H9 (cell line): ENCODE data around the gene SCFD2. TPM values are rescaled to one million over a fixed set of nuclear protein-coding genes. Genes with fewer than 3 reads are reported as not detected.

ENCODE experiments used
- DNase-seq: peaks from one replicate; pipeline ENCODE4 v3.0.0-alpha.2; 2017
- H2AFZ ChIP-seq: one replicate; pipeline ENCODE4 v1.6.1; 2013; ENCODE audit warnings: mild to moderate bottlenecking, low read length, control low read depth, moderate library complexity
- H2AK5ac ChIP-seq: 2 replicates; pipeline ENCODE4 v1.6.1; 2013; ENCODE audit warnings: low read length, control low read depth, mixed read lengths; ENCODE audit not compliant: insufficient read length
- H2BK120ac ChIP-seq: one replicate; pipeline ENCODE4 v1.6.1; 2013; ENCODE audit warnings: low read depth, mild to moderate bottlenecking, low read length, control low read depth, inconsistent platforms; ENCODE audit not compliant: poor library complexity, severe bottlenecking
- H2BK12ac ChIP-seq: 2 replicates; pipeline ENCODE4 v1.6.1; 2013; ENCODE audit warnings: low read length, control low read depth, mixed read lengths, low read depth; ENCODE audit not compliant: insufficient read length
- H2BK15ac ChIP-seq: 2 replicates; pipeline ENCODE4 v1.6.1; 2013; ENCODE audit warnings: low read depth, low read length, control low read depth
- H2BK20ac ChIP-seq: one replicate; pipeline ENCODE4 v1.6.1; 2013; ENCODE audit warnings: low read depth, mild to moderate bottlenecking, low read length, control low read depth, inconsistent platforms; ENCODE audit not compliant: poor library complexity, severe bottlenecking
- H2BK5ac ChIP-seq: 2 replicates; pipeline ENCODE4 v1.6.1; 2013; ENCODE audit warnings: low read length, control low read depth, mixed read lengths; ENCODE audit not compliant: insufficient read length
- H3K14ac ChIP-seq: 2 replicates; pipeline ENCODE4 v1.6.1; 2013; ENCODE audit warnings: low read length, control low read depth; ENCODE audit not compliant: insufficient read depth
- H3K18ac ChIP-seq: 2 replicates; pipeline ENCODE4 v1.6.1; 2013; ENCODE audit warnings: low read depth, mild to moderate bottlenecking, mixed read lengths, low read length, control low read depth; ENCODE audit not compliant: insufficient read length
- H3K23ac ChIP-seq: 2 replicates; pipeline ENCODE4 v1.6.1; 2013; ENCODE audit warnings: low read length, control low read depth, mixed read lengths, low read depth; ENCODE audit not compliant: insufficient read length
- H3K23me2 ChIP-seq: 2 replicates; pipeline ENCODE4 v1.6.1; 2013; ENCODE audit warnings: low read depth, mild to moderate bottlenecking, mixed read lengths, low read length, control low read depth; ENCODE audit not compliant: insufficient read length, poor library complexity, severe bottlenecking
- H3K27ac ChIP-seq: 2 replicates; pipeline ENCODE4 v1.5.1; 2013; ENCODE audit warnings: low read length, control low read depth, mixed read lengths, low read depth; ENCODE audit not compliant: insufficient read length
- H3K27me3 ChIP-seq: 2 replicates; pipeline ENCODE4 v1.6.1; 2013; ENCODE audit warnings: low read length, control low read depth, inconsistent platforms; ENCODE audit not compliant: insufficient read depth
- H3K4ac ChIP-seq: 2 replicates; pipeline ENCODE4 v1.6.1; 2013; ENCODE audit warnings: low read depth, mild to moderate bottlenecking, control low read depth, inconsistent platforms, low read length, moderate library complexity
- H3K4me1 ChIP-seq: 2 replicates; pipeline ENCODE4 v1.6.1; 2013; ENCODE audit warnings: low read length, control low read depth, inconsistent platforms; ENCODE audit not compliant: insufficient read depth
- H3K4me2 ChIP-seq: 2 replicates; pipeline ENCODE4 v1.6.1; 2013; ENCODE audit warnings: low read length, control low read depth, mixed read lengths; ENCODE audit not compliant: insufficient read length, insufficient read depth
- H3K56ac ChIP-seq: 2 replicates; pipeline ENCODE4 v1.6.1; 2013; ENCODE audit warnings: low read depth, mild to moderate bottlenecking, mixed read lengths, low read length, control low read depth; ENCODE audit not compliant: insufficient read length
- H3K79me1 ChIP-seq: 2 replicates; pipeline ENCODE4 v1.6.1; 2013; ENCODE audit warnings: low read depth, mild to moderate bottlenecking, moderate library complexity, low read length, control low read depth, inconsistent platforms; ENCODE audit not compliant: insufficient read depth, poor library complexity, severe bottlenecking
- H3K79me2 ChIP-seq: 2 replicates; pipeline ENCODE4 v1.6.1; 2013; ENCODE audit warnings: low read length, control low read depth, inconsistent platforms; ENCODE audit not compliant: insufficient read depth
- H3K9ac ChIP-seq: 2 replicates; pipeline ENCODE4 v1.6.1; 2013; ENCODE audit warnings: low read length, control low read depth, mixed read lengths; ENCODE audit not compliant: insufficient read length; ENCODE audit errors: extremely low read depth
- H3K9me3 ChIP-seq: one replicate; pipeline ENCODE4 v1.6.1; 2013; ENCODE audit warnings: low read depth, low read length, inconsistent platforms; ENCODE audit not compliant: control insufficient read depth
- H3T11ph ChIP-seq: one replicate; pipeline ENCODE4 v1.6.1; 2013; ENCODE audit warnings: mild to moderate bottlenecking, low read length, control low read depth, inconsistent platforms
- H4K20me1 ChIP-seq: one replicate; pipeline ENCODE4 v1.6.1; 2013; ENCODE audit not compliant: control insufficient read depth, insufficient read length, insufficient read depth
- H4K5ac ChIP-seq: 2 replicates; pipeline ENCODE4 v1.6.1; 2013; ENCODE audit warnings: low read depth, mild to moderate bottlenecking, mixed read lengths, low read length, control low read depth; ENCODE audit not compliant: insufficient read length
- H4K8ac ChIP-seq: replicated peaks from 2 replicates; pipeline ENCODE4 v1.6.1; 2013; ENCODE audit warnings: low read length, control low read depth, mixed read lengths, low read depth; ENCODE audit not compliant: insufficient read length
- H4K91ac ChIP-seq: 2 replicates; pipeline ENCODE4 v1.6.1; 2013; ENCODE audit warnings: low read depth, mild to moderate bottlenecking, moderate library complexity, mixed read lengths, low read length, control low read depth; ENCODE audit not compliant: insufficient read length
- H3K27ac Mint-ChIP-seq, 3 experiments: 2 replicates in 2 of 3; 3 replicates in 1 of 3; pipeline ENCODE4 v1.8.0; 2020 to 2021; ENCODE audit warnings: mixed read lengths in 3 of 3, mild to moderate bottlenecking in 1 of 3, moderate library complexity in 1 of 3
- H3K27me3 Mint-ChIP-seq: 2 replicates; pipeline ENCODE4 v1.8.0; 2021; ENCODE audit warnings: low read depth, mild to moderate bottlenecking, moderate library complexity, mixed read lengths
- H3K36me3 Mint-ChIP-seq, 3 experiments: 2 replicates in 2 of 3; 3 replicates in 1 of 3; pipeline ENCODE4 v1.8.0; 2020 to 2021; ENCODE audit warnings: low read depth in 3 of 3, mixed read lengths in 3 of 3; ENCODE audit not compliant: insufficient read depth in 1 of 3
- H3K4me1 Mint-ChIP-seq, 2 experiments: 2 replicates each; pipeline ENCODE4 v1.8.0; 2020; ENCODE audit warnings: mixed read lengths in 2 of 2
- H3K4me3 Mint-ChIP-seq, 2 experiments: 2 replicates in 1 of 2; 3 replicates in 1 of 2; pipeline ENCODE4 v1.8.0; 2020 to 2021; ENCODE audit warnings: mild to moderate bottlenecking in 2 of 2, mixed read lengths in 2 of 2, moderate library complexity in 1 of 2
- H3K9me3 Mint-ChIP-seq, 2 experiments: 2 replicates in 1 of 2; 3 replicates in 1 of 2; pipeline ENCODE4 v1.8.0; 2020; ENCODE audit warnings: mild to moderate bottlenecking in 2 of 2, mixed read lengths in 2 of 2, moderate library complexity in 1 of 2
- CTCF ChIP-seq: fragments of 200-600 bp; sonication (generic); conservative IDR thresholded peaks from 3 replicates; pipeline ENCODE4 v1.8.0; 2021; ENCODE audit warnings: antibody characterized with exemption, mild to moderate bottlenecking
- WGBS: extraction: QIAGEN DNeasy Blood & Tissue Kit; methylation state at CpG from one replicate; pipeline ENCODE4 v1.1.7; 2013; ENCODE audit warnings: missing lambda C conversion rate, low lambda C conversion rate, mixed read lengths; ENCODE audit not compliant: insufficient read length; ENCODE audit errors: extremely low coverage; 5-methylcytosine and 5-hydroxymethylcytosine counted together
- total RNA-seq: library from RNA; stranded (reverse); gene quantifications from 2 replicates; pipeline ENCODE4 v1.2.1, GENCODE V29; 2021

Gene SCFD2
- total RNA-seq, 1 experiment from 2014 or later: 10.1 TPM

GRCh38 chr4:53049528-53049927 is 316.3 kb downstream of the SCFD2 start:
- Histone ChIP-seq H3K4me1 (no peaks in the 10 kb centered on the region), H4K5ac (no peak overlapping the region), H3T11ph (no peak overlapping the region), H2AK5ac (no peak overlapping the region), H3K14ac (no peak overlapping the region), H4K8ac (no peak overlapping the region), H3K4me2 (no peak overlapping the region), H3K23me2 (no peaks in the 10 kb centered on the region), H3K18ac (no peak overlapping the region), H2BK20ac (no peak overlapping the region), H3K27me3 (no peaks in the 10 kb centered on the region), H2BK120ac (no peak overlapping the region), H3K9me3 (no peaks in the 10 kb centered on the region), H3K23ac (no peak overlapping the region), H2BK15ac (no peak overlapping the region), H4K20me1 (no peaks in the 10 kb centered on the region), H2AFZ (no peak overlapping the region), H3K9ac (no peak overlapping the region), H4K91ac (no peak overlapping the region), H3K27ac (no peak overlapping the region), H3K79me1 (no peaks in the 10 kb centered on the region), H2BK5ac (no peak overlapping the region), H2BK12ac (no peak overlapping the region), H3K4ac (no peak overlapping the region), H3K56ac (no peak overlapping the region), H3K79me2 (no peaks in the 10 kb centered on the region)
- TF ChIP-seq CTCF: no peak
- Mint-ChIP-seq H3K4me3 (no peak overlapping the region), H3K9me3 (no peaks in the 10 kb centered on the region), H3K36me3 (no peaks in the 10 kb centered on the region), H3K27ac (no peak overlapping the region), H3K4me1 (peaks cover under 1% of the 10 kb centered on the region in 2 experiments; a peak in 2 of 4 replicates), H3K27me3 (no peaks in the 10 kb centered on the region)
- no CpG with 5 or more reads among the region's 1 CpG for WGBS
- DNase-seq: no peak
